Right lobe of liver (tissue), 4 donors: Measurements from ENCODE around the gene SEMA4D.

ENCODE experiments used
- POLR2A ChIP-seq: fragments of 450-650 bp; IDR thresholded peaks from one replicate; pipeline ENCODE4 v1.6.1; 2017; ENCODE audit warnings: antibody characterized with exemption, mild to moderate bottlenecking
- TF ChIP-seq, protein P1 (sequence below), 4 donors: fragments of 200-600 bp in 3 of 4; fragments of 450-650 bp in 1 of 4; IDR thresholded peaks; one replicate each; pipeline versions ENCODE4 v1.5.1 to v1.8.0; 2016 to 2022; ENCODE audit warnings: antibody characterized with exemption in 4 of 4, mild to moderate bottlenecking in 2 of 4
- donor health status: DM: no; HTN: no; CAD: no.
- donor health status: DM: no; HTN: no; CAD: no.
- donor health status: DM: no; HTN: yes; CAD: no.

DNA sequence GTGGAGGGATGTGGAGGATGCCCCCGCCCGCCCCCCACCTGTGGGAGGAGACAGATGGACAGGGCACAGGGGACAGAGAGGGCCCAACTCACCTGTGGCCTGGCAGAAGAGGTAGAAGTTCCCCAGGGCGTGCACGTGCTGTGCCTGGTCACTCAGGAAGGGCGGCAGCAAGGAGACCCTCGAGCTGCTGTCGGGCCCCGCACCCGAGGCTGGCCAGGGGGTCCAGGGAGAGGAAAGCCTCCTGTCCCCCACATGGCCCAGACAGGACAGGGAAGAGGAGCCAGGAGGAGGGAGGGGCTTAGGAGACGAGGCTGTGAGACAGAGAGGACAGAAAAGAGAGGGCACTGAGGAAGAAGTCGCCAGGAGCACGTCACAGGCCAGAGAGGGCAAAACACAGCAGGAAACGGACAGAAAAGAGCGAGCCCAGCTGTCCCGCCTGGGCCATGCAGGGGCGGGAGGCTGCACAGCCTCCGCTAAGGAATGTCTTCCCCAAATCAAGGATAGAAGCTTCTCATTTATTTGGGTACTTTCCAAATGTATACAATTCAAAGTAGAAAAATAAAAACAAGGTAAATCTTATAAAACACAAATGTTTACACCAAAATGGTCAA is 121.1 kb downstream of the SEMA4D start:
- no peak for TF ChIP-seq POLR2A
- TF ChIP-seq, protein P1, sequence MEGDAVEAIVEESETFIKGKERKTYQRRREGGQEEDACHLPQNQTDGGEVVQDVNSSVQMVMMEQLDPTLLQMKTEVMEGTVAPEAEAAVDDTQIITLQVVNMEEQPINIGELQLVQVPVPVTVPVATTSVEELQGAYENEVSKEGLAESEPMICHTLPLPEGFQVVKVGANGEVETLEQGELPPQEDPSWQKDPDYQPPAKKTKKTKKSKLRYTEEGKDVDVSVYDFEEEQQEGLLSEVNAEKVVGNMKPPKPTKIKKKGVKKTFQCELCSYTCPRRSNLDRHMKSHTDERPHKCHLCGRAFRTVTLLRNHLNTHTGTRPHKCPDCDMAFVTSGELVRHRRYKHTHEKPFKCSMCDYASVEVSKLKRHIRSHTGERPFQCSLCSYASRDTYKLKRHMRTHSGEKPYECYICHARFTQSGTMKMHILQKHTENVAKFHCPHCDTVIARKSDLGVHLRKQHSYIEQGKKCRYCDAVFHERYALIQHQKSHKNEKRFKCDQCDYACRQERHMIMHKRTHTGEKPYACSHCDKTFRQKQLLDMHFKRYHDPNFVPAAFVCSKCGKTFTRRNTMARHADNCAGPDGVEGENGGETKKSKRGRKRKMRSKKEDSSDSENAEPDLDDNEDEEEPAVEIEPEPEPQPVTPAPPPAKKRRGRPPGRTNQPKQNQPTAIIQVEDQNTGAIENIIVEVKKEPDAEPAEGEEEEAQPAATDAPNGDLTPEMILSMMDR (IDR thresholded peaks at IDR 0.05): no peak
